AG04450 (cell line): ENCODE measurements around the gene AZGP1. TPM values are rescaled to one million over a fixed set of nuclear protein-coding genes. Genes with fewer than 3 reads are reported as not detected.
A peak's percentile ranks its signal among the peaks of the same experiment; 100 is the strongest.
"Not testable (repeated sequence)": the region's sequence is repeated elsewhere in the genome, so short reads cannot be mapped to it uniquely, and the experiment has no call there.

Experiments
- CTCF ChIA-PET: fragments of 300-600, 350-600 bp; formaldehyde crosslinking; extraction: SDS; loops from one replicate; lab custom pipeline; 2022; ENCODE audit warnings: antibody characterized with exemption, inconsistent platforms; lab: Charles Lee
- POLR2A ChIA-PET: fragments of 350-600 bp; formaldehyde crosslinking; extraction: SDS; loops from one replicate; lab custom pipeline; 2021; ENCODE audit warnings: antibody characterized with exemption, inconsistent platforms; lab: Yijun Ruan, JAX
- DNase-seq: peaks from one replicate; pipeline ENCODE4 v3.0.0-alpha.2; 2011; ENCODE audit warnings: low read depth, low spot score
- H3K27ac ChIP-seq: one replicate; pipeline ENCODE4 v1.5.1; 2012; ENCODE audit warnings: low read depth, low read length, control low read depth
- H3K27me3 ChIP-seq: one replicate; pipeline ENCODE4 v1.6.0; 2012; ENCODE audit warnings: low read length; ENCODE audit not compliant: control insufficient read depth, insufficient read depth
- H3K4me3 ChIP-seq: 2 replicates; pipeline ENCODE4 v1.5.1; 2011; ENCODE audit warnings: mild to moderate bottlenecking, low read depth, low read length, control low read depth
- H3K9me3 ChIP-seq: 2 replicates; pipeline ENCODE4 v1.5.1; 2012; ENCODE audit warnings: low read length; ENCODE audit not compliant: control insufficient read depth, insufficient read depth
- polyA plus RNA-seq: library from polyadenylated mRNA; depleted of rRNA; stranded (reverse); fragments of >200 nt; gene quantifications from 2 replicates; pipeline ENCODE4 v1.2.3, GENCODE V29; 2011
- TF ChIP-seq, protein P1 (sequence below): IDR thresholded peaks from 2 replicates; pipeline ENCODE4 v1.5.1; 2011; ENCODE audit warnings: low read depth, low read length, control low read depth, inconsistent platforms

The AZGP1 gene
- polyA plus RNA-seq, 1 experiment = not detected

DNA sequence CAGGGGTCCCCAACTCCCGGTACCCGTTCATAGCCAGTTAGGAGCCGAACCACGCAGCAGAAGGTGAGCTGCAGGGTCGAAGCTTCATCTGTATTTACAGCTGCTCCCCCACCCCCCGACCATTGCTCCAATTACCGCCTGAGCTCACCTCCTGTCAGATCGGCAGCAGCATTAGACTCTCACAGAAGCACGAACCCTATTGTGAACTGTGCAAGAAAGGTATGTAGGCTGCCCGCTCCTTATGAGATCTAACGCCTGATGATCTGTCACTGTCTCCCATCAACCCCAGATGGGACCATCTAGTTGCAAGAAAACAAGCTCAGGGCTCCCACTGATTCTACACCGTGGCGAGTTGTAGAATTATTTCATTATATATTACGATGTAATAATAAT is 14.6 kb upstream of the AZGP1 start:
- no peak for DNase-seq
- peak overlapping the region; percentile 38 for H3K4me3 ChIP-seq
- TF ChIP-seq, protein P1, sequence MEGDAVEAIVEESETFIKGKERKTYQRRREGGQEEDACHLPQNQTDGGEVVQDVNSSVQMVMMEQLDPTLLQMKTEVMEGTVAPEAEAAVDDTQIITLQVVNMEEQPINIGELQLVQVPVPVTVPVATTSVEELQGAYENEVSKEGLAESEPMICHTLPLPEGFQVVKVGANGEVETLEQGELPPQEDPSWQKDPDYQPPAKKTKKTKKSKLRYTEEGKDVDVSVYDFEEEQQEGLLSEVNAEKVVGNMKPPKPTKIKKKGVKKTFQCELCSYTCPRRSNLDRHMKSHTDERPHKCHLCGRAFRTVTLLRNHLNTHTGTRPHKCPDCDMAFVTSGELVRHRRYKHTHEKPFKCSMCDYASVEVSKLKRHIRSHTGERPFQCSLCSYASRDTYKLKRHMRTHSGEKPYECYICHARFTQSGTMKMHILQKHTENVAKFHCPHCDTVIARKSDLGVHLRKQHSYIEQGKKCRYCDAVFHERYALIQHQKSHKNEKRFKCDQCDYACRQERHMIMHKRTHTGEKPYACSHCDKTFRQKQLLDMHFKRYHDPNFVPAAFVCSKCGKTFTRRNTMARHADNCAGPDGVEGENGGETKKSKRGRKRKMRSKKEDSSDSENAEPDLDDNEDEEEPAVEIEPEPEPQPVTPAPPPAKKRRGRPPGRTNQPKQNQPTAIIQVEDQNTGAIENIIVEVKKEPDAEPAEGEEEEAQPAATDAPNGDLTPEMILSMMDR = no peak
- no peaks in the 10 kb centered on the region for H3K9me3 ChIP-seq
- POLR2A ChIA-PET = no interaction called here
- H3K27me3 ChIP-seq = peaks cover 11% of the 10 kb centered on the region
- CTCF ChIA-PET = interaction anchor here (0.6 to 9.0 kb wide), 23 partner anchors 11 to 100 kb away, joined by 3 to 174 read pairs (median 5); partner anchors contain the start of genes ZKSCAN1 and ZSCAN21
- H3K27ac ChIP-seq = no peak overlapping the region

DNA sequence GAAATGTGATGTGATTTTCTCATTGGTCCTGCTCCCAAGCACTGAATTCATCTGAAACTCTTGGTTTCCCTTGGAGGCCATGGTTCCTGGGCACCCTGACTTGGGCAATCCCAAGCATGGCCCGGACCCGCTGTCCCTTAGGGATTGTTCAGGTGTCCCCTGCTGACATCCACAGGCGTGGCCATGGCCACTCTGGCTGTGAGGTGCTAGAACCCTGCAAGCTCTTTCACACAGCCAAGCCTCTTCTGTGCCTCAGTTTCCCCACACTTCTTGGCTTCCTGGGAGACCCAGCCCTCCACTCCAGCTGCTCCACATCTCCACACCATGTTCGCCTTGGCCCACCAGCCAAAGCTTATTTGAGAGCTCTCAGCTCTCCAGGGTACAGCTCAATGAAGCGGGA is 12.0 kb upstream of the AZGP1 start:
- ChIA-PET POLR2A (no interaction called here), CTCF (interaction anchor here (0.8 to 5.4 kb wide), 3 partner anchors 9 to 73 kb away, joined by 3 to 41 read pairs (median 6); no protein-coding TSS in a partner anchor)

GRCh38 chr7:99987306-99987705 is 11.5 kb upstream of the AZGP1 start:
- POLR2A ChIA-PET, H3K27ac ChIP-seq, H3K9me3 ChIP-seq, H3K4me3 ChIP-seq, DNase-seq: not testable (repeated sequence)
- H3K27me3 ChIP-seq = peaks cover 11% of the 10 kb centered on the region
- CTCF ChIA-PET = interaction anchor here (1.0 to 5.4 kb wide), 2 partner anchors 9 to 73 kb away, joined by 3 to 41 read pairs; no protein-coding TSS in a partner anchor

More for the DNA sequence above, 12.0 kb upstream of the AZGP1 start:
- TF ChIP-seq, protein P1 = no peak
- H3K4me3 ChIP-seq = no peak overlapping the region
- H3K9me3 ChIP-seq = no peaks in the 10 kb centered on the region
- no peak for DNase-seq
- H3K27me3 ChIP-seq = peaks cover 11% of the 10 kb centered on the region
- no peak overlapping the region for H3K27ac ChIP-seq

DNA sequence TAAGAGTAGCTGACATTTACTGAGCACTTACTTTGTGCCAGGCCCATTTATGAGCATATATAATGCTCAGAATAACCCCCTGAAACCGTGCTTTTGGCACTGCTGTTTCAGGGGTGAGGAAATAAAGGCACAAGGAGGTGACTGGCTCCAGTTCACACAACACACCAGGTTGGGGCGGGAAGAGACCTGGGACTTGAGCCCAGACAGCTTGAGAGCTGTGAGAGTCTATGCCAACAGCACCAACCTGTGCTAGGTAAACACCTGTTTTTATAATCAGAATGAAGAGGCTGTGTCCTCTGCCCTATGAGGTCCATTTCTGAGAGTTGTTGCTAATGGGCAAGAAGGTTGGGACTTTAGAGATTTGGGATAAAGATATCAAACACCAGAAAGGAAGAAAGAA is 8.8 kb upstream of the AZGP1 start:
- no peak overlapping the region for H3K27ac ChIP-seq
- ChIA-PET CTCF (no interaction called here), POLR2A (no interaction called here)
- H3K27me3 ChIP-seq = peaks cover 11% of the 10 kb centered on the region
- H3K4me3 ChIP-seq = no peak overlapping the region
- DNase-seq = no peak
- TF ChIP-seq, protein P1 = no peak
- H3K9me3 ChIP-seq = no peaks in the 10 kb centered on the region

GRCh38 chr7:99981066-99981465 is 5.2 kb upstream of the AZGP1 start:
- CTCF ChIA-PET, H3K9me3 ChIP-seq, DNase-seq, H3K27ac ChIP-seq, H3K27me3 ChIP-seq, H3K4me3 ChIP-seq, POLR2A ChIA-PET: not testable (repeated sequence)

DNA sequence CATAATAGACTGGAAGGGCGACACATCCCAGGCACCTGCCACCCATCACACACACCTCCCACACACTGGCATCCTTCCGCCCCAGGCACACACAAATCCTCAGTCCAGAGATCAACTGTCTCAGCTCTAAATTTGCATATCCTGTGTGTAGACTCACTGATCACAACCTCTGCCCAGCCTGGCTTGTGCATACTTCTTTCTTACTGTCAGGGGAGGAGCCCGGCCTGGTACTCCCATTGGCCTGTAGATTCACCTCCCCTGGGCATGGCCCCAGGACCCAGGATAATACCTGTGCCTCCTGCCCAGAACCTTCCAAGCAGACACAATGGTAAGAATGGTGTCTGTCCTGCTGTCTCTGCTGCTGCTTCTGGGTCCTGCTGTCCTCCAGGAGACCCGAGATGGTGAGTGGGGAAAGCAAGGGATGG is 4.6 kb upstream of the AZGP1 start:
- POLR2A ChIA-PET, H3K27ac ChIP-seq, DNase-seq, H3K27me3 ChIP-seq, H3K9me3 ChIP-seq, H3K4me3 ChIP-seq: not testable (repeated sequence)
- CTCF ChIA-PET = interaction anchor here (0.6 to 1.8 kb wide), 10 partner anchors 9 to 421 kb away, joined by 3 to 24 read pairs (median 6); partner anchors contain the start of gene ZNF3
